GF-D8 (cell line): ENCODE data around the gene NYAP1.
"Not testable (repeated sequence)": the region's sequence is repeated elsewhere in the genome, so short reads cannot be mapped to it uniquely, and the experiment has no call there.

ENCODE experiments used
- DNase-seq: peaks from one replicate; lab custom pipeline; 2025; lab: John Stamatoyannopoulos, UW

NYAP1 gene

DNA sequence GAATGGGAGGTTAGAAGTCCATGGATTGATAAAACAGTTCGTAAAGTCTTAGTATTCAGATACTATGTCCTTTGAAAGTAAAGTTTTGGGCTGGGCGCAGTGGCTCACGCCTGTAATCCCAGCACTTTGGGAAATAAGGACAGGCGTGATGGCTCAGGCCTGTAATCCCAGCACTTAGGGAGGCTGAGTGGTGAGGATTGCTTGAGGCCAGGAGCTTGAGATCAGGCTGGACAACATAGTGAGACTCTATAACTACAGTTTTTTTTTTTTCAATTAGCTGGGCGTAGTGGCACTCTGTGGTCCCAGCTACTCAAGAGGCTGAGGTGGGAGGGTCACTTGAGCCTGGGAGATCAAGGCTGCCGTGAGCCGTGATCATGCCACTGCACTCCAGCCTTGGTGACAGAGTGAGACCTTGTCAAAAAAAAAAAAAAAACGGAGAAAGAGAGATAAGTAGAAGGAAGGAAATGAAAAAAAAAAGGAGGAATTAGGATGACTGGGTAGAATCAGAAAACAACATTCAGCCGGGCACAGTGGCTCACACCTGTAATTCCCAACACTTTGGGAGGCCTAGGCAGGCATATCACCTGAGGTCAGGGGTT lies 29.6 kb downstream of the NYAP1 start:
- no peak for DNase-seq

GRCh38 chr7:100515072-100515532 lies 31.4 kb downstream of the NYAP1 start:
- no peak for DNase-seq

DNA sequence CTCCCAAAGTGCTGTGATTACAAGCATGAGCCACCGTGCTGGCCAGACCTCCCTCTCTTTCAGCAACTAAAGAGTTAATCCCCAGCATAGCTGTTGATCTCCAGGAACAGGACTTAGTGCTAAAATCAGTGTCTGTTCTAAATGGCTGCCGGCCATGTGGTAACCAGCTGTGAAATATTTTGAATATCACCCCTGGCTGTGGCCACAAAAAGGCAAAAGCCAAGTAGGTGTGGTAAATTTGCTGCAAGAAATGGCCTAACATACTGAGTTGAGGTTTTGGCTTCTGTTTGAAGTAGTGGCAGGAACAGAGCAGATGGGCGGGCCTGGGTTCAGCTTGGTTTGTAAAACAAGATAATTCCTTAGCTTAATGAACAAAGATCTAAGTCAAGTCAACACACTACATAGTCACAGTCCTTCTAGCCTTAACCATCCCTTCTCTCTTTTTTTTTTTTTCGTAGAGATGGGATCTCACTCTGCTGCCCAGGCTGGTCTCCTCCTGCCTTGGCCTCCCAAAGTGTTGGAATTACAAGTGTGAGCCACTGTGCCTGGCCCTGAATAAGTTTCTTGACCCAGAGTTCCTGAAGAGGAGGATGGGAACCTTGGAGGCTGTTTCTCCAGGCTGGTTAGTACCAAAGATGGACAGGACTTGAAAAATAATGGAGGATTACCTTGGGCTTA lies 32.5 kb downstream of the NYAP1 start:
- no peak for DNase-seq

- DNase-seq, result no peak
Observed at GRCh38 chr7:100517305-100517704, 33.6 kb downstream of the NYAP1 start.

- no peak for DNase-seq
Observed at GRCh38 chr7:100519580-100519979, 35.9 kb downstream of the NYAP1 start.

DNA sequence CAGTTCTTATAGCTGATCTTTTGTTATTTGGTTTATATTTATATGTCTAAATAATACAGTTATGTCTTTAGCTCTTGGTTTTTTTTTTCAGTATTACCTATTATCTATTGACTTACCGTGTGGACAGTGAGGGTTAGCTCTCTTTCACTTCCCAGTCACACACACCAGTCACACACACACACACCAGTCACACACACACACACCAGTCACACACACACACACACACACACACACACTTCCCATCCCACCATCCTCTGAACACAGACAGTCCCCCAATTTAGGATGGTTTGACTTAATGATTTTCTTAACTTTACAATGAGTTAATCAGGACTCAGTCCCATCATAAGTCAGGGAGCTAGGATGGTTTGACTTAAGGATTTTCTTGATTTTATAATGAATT lies 36.4 kb downstream of the NYAP1 start:
- no peak for DNase-seq

DNA sequence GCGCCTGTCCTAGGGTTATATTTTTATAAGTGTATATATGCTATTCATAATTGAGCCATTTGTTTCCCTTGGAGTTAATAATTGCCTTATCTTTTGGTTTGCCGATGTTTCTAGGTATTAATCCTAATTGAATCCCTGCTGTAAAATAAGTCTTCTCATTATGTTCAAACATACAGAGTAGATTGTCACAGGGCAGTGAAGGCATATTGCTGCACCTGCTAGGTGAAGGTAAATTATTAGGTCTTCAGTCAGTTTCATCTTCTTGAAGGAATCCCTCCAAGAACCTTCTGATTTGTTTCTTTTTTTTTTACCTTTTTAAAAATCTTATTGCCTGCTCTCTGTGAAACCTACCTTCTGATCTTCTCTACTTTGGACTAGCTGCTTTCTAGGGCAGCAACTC lies 37.3 kb downstream of the NYAP1 start:
- DNase-seq, result no peak

- DNase-seq, result not testable (repeated sequence)
Observed at GRCh38 chr7:100521909-100522593, 38.3 kb downstream of the NYAP1 start.

DNA sequence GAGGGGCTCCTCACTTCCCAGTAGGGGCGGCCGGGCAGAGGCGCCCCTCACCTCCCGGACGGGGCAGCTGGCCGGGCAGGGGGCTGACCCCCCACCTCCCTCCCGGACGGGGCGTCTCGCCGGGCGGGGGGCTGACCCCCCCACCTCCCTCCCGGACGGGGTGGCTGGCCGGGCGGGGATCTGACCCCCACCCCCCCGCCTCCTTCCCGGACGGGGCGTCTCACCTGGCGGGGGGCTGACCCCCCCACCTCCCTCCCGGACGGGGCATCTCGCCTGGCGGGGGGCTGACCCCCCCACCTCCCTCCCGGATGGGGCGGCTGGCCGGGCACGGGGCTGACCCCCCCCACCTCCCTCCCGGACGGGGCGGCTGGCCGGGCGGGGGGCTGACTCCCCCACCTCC lies 39.5 kb downstream of the NYAP1 start:
- DNase-seq, result not testable (repeated sequence)

DNA sequence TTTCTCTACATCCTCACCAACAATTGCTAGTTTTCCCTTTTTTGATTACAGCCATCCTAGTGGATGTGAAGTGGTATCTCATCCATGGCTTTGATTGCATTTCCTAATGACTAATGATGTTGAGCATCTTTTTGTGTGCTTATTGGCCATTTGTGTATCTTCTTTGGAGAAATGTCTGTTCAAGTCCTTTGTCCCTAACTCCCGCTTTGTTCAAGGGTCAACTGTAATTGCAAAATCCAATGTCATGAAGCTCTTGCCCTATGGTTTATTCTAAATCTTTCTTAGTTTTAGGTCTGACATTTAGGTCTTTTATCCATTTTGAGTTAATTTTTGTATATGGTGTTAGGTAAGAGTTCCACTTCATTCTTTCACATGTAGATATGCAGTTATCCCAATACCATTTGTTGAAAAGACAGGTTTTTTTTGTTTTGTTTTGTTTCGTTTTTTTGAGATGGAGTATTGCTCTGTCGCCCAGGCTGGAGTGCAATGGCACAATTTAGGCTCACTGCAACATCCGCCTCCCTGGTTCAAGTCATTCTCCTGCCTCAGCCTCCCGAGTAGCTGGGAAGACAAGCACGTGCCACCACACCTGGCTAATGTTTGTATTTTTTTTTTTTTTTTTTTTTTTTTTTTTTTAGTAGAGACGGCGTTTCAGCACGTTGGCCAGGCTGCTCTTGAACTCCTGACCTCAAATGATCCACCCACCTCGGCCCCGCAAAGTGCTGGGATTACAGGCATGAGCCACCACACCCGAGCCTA lies 44.6 kb downstream of the NYAP1 start:
- DNase-seq, result not testable (repeated sequence)

DNA sequence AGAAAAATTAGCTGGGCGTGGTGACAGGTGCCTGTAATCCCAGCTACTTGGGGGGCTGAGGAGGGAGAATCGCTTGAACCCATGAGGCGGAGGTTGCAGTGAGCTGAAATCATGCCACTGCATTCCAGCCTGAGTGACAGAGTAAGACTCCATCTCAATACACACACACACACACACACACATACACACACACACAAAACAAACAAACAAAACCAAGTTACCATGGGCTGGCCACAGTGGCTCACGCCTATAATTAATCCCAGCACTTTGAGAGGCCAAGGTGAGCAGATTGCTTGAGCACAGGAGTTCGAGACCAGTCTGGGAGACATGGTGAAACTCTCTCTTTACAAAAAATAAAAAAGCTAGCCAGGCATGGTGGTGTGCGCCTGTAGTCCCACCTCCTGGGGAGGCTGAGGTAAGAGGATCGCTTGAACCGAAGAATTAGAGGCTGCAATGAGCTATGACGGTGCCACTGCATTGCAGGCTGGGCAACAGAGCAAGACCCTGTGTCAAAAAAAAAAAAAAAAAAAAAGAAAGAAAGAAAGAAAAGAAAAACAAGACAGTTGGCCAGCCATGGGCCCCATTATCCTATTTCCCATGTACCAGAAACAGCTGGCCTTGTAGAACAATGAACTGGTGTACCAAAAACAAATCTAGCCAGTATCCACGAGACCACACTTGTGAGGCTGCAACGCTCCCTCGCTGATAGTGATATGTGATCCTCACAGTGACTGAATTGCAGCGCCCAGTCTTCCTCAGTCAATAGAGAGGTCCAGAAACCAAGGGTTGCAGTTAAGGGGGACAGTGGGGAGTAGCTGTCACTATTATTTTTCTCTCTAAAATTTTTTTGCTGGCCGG lies 48.7 kb downstream of the NYAP1 start:
- no peak for DNase-seq

DNA sequence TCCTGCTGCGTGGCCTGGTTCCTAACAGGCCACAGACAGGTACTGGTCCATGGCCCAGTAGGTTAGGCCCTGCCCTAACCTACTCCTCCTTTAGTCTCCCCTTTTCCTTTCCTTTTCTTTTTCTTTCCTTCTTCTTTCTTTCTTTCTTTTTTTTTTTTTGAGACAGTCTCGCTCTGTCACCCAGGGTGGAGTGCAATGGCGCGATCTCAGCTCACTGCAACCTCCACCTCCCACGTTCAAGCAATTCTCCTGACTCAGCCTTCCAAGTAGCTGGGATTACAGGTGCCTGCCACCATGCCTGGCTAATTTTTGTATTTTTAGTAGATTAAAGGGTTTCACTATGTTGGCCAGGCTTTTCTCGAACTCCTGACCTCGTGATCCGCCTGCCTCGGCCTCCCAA lies 52.3 kb downstream of the NYAP1 start:
- not testable (repeated sequence) for DNase-seq

DNA sequence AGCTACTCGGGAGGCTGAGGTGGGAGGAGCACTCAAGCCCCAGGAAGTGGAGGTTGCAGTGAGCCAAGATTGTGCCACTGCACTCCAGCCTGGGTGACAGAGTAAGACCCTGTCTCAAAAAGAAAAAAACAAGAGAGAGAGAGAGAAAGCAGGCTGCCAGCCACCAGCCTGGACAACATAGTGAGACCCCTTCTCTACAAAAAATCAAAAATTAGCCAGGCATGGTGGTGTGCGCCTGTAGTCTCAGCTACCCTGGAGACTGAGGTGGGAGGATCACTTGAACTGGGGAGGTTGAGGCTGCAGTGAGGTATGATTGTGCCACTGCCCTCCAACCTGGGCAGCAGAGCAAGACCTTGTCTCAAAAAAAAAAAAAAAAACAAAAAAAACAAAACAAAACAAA lies 53.0 kb downstream of the NYAP1 start:
- not testable (repeated sequence) for DNase-seq

GRCh38 chr7:100538348-100538653 lies 54.6 kb downstream of the NYAP1 start:
- no peak for DNase-seq

- DNase-seq, result peak; percentile 98
Observed at GRCh38 chr7:100538654-100539435, 55.1 kb downstream of the NYAP1 start, which contains the start of gene AGFG2. TSS of gene AGFG2 (plus strand) at chr7:100539203. CDS start at chr7:100539347, 144 bp downstream.

GRCh38 chr7:100539436-100540006 lies 55.8 kb downstream of the NYAP1 start:
- DNase-seq, result no peak

DNA sequence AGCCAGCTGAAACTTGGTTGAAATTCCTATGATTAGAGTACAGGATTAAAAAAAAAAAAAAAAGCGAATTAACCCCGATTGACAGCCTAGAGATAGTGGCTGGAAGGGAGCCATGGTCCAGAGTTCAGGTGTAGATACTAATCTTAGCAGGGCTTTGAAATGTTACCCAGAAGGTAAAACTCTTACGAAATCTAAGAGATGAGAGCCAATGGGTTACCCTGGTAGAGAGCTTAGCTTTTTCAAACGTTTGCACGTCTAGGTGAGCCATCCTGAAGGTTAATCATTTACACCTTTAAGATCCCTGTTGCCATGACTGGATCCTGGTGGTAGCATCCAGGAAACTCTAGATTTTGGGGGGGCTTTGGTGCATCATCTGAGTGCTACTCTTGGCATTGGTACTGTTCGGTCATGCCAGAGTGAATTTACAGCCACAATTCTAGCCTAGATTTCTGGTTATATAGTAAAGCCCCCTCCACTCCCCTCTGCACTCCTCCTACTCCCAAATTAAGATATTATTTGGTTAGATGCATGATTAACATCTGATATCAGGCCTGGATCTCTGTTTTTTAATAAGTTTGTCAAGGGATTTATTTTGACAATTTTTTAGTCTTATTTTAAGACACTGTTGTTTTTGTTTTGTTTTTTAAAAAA lies 56.5 kb downstream of the NYAP1 start:
- DNase-seq, result no peak

- not testable (repeated sequence) for DNase-seq
Observed at GRCh38 chr7:100541309-100541708, 57.6 kb downstream of the NYAP1 start.

DNA sequence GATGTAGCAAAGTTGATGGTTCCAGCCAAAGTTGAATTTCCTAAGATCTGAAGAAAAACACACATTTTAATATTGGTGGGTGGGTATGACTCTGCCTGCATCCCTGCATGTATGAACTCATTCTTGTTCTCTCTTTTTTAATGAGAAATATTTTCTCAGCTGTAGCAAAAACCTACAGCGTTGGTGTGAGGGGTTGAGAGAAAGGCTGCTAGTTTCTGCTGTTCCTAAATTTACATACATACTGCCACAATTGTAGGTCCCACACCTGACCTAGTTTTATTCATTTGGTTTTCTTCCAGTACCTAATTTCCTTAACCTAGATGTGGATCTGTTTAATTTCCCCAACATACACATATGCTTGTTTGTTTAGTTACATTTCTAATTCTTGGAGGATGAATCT lies 59.9 kb downstream of the NYAP1 start:
- no peak for DNase-seq

DNA sequence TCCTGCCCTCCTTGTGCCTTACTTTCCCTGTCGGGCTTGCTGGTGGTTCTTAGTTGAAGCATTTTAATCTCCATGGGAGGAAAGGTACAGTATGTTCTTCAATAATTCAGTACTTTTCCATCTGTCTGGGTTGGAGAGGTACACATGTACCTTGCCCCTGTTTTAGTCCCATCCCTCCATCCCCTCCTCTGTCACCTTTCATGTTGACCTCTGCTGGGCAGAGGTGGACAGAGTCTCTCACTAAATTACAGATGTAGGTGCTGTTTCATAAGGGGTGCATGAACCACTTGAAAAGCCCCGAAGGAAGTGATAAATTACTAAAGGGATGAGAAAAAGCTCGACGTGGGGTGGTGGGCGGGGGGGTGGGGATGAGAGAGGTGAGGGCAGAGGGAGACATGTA lies 60.7 kb downstream of the NYAP1 start:
- no peak for DNase-seq
